Measurements from ENCODE around the gene EEF1AKMT3. TPM values are rescaled to one million over a fixed set of nuclear protein-coding genes. Genes with fewer than 3 reads are reported as not detected.

The EEF1AKMT3 gene
- total and polyA plus RNA-seq, 12 donors = 1.1 to 2.6 (median 1.5) TPM

DNA sequence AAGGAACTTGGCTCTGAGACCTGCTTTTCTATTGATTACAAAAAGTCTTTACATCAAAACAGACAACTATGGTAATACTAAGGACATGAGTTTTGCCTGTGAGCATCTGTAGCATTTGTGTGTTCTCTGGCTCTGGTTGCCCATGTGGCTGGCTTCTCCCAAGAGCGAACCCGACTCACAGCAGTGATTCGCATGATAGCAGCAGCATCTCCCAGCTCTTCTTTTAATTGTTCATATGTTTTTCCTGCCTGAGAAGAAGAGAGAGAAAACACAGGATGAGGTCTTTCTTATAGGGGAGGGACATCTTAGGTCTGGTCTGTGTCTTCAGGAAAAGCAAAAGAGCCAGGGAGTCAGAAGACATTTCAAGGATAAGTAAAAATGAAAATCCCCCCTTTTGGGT lies 28.6 kb downstream of the EEF1AKMT3 start:
- intact Hi-C loops (cut with DNase I) = loop anchor here in 4 of 10 donors (5.0 to 10.0 kb wide), 2 partner anchors 104 to 106 kb away; no protein-coding TSS in a partner anchor
- Histone ChIP-seq H3K27ac (no peak overlapping the region), H3K27me3 (no peaks in the 10 kb centered on the region), H3K4me1 (peaks cover 0 to 18% (median 5%) of the 10 kb centered on the region in 9 donors), H3K36me3 (peaks cover 0 to 100% (median 67%) of the 10 kb centered on the region in 9 donors), H3K4me3 (no peak overlapping the region), H3K9me3 (no peaks in the 10 kb centered on the region)
- no peak for DNase-seq
- 95 to 96% methylated on average over 3 of the region's 3 CpGs for WGBS, 2 donors
- TF ChIP-seq, protein P1, sequence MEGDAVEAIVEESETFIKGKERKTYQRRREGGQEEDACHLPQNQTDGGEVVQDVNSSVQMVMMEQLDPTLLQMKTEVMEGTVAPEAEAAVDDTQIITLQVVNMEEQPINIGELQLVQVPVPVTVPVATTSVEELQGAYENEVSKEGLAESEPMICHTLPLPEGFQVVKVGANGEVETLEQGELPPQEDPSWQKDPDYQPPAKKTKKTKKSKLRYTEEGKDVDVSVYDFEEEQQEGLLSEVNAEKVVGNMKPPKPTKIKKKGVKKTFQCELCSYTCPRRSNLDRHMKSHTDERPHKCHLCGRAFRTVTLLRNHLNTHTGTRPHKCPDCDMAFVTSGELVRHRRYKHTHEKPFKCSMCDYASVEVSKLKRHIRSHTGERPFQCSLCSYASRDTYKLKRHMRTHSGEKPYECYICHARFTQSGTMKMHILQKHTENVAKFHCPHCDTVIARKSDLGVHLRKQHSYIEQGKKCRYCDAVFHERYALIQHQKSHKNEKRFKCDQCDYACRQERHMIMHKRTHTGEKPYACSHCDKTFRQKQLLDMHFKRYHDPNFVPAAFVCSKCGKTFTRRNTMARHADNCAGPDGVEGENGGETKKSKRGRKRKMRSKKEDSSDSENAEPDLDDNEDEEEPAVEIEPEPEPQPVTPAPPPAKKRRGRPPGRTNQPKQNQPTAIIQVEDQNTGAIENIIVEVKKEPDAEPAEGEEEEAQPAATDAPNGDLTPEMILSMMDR (IDR thresholded peaks at IDR 0.05) = no peak
- ATAC-seq = no peak

DNA sequence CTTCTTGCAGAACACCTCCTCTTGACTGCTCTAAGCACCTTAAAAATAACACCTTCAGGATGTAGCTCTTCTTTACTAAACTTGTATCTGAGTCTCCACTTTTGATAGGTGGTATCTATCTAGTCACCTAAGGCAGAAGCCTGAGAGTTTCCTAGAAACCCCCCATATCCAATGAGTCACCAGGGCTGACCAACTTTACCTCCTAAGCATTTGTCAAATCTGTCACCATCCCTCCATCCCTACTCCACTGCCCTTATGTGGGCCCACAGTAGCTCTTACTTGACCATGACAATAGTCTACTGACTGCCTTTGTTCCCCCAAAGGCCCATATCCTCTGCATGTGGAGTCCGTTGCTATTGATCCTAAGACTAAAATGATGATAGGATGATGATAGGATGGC lies 30.2 kb downstream of the EEF1AKMT3 start:
- Histone ChIP-seq H3K27ac (no peak overlapping the region), H3K4me3 (no peak overlapping the region), H3K4me1 (peaks cover 0 to 16% (median 5%) of the 10 kb centered on the region in 9 donors), H3K9me3 (no peaks in the 10 kb centered on the region), H3K36me3 (peaks cover 0 to 100% (median 63%) of the 10 kb centered on the region in 9 donors), H3K27me3 (no peaks in the 10 kb centered on the region)
- WGBS, 2 donors = 95 to 97% methylated on average over 1 of the region's 1 CpG
- TF ChIP-seq, protein P1 (IDR thresholded peaks at IDR 0.05) = no peak
- no peak for ATAC-seq
- no peak for DNase-seq
- intact Hi-C loops (cut with DNase I) = loop anchor here in 9 of 10 donors (1.0 to 10.0 kb wide), 5 partner anchors 102 to 105 kb away; no protein-coding TSS in a partner anchor

DNA sequence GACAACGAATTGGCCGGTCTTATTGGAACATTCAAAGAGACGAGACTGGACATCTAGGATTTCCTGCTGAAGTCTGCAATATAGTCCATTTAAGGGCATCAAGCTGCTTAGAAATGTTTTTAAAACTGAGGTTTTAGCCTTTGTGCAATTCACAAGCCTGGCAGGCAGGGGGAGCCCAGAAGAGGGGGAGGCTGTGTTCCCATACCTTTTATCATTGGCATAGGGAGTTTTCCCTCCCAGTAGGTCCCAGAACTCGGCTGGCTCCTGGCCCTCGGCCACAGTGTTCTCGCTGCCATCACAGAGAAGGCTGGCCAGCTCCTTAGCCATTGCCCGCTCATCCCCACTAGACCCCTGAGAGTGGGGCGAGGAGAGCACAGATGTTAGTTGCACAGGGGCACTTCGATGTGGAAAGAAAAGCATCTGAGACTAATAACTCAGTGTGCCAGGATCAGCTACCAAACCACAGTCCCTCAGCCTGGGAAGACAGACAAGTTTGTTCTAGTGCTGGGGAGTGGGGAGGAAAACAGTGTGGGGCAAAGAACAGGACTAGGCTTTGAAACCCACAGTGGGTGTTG lies 31.0 kb downstream of the EEF1AKMT3 start:
- peaks cover 0 to 8% (median 5%) of the 10 kb centered on the region in 9 donors for H3K4me1 ChIP-seq
- WGBS, 2 donors = 44 to 45% methylated on average over 9 of the region's 9 CpGs
- TF ChIP-seq, protein P1 (IDR thresholded peaks at IDR 0.05) = peak; percentile 65 to 86 (median 79)
- H3K27ac ChIP-seq = peak overlapping the region in 5 of 10 donors; percentile 10 to 34 (median 17)
- no peak overlapping the region for H3K4me3 ChIP-seq
- no peaks in the 10 kb centered on the region for H3K27me3 ChIP-seq
- intact Hi-C loops (cut with DNase I) = loop anchor here in 9 of 10 donors (1.0 to 10.0 kb wide), 5 partner anchors 101 to 104 kb away; no protein-coding TSS in a partner anchor
- DNase-seq (peak; percentile 48 to 55), ATAC-seq (peak; percentile 70 to 87 (median 80))
- H3K36me3 ChIP-seq = peaks cover 0 to 100% (median 60%) of the 10 kb centered on the region in 9 donors
- H3K9me3 ChIP-seq = no peaks in the 10 kb centered on the region

DNA sequence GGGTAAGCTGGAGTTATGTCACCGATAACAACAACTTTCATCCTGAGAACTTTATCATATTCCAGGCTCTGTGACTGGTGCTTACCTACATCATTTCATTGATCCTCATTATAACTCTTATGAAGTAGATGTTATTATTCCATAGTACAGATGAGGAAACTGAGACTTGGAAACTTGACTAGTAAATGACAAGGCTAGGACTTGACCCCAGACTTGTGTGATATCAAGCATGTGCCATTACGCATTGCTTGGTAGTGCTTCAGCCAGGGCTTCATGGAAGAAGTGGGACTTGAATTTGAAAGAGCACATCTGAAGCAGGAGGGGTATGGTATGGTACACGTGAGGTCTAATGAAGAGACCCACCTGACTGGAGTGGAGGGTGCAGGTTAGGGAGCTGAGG lies 34.3 kb downstream of the EEF1AKMT3 start:
- intact Hi-C loops (cut with DNase I) = loop anchor here in 2 of 10 donors (10.0 kb wide), 1 partner anchor 98 kb away; no protein-coding TSS in a partner anchor
- H3K36me3 ChIP-seq = peaks cover 0 to 100% (median 42%) of the 10 kb centered on the region in 9 donors
- 96 to 99% methylated on average over 3 of the region's 3 CpGs for WGBS, 2 donors

More for the DNA sequence above, 34.3 kb downstream of the EEF1AKMT3 start:
- H3K4me1 ChIP-seq = peaks cover 0 to 8% (median 5%) of the 10 kb centered on the region in 9 donors
- H3K4me3 ChIP-seq = no peak overlapping the region
- H3K9me3 ChIP-seq = no peaks in the 10 kb centered on the region
- TF ChIP-seq, protein P1 (IDR thresholded peaks at IDR 0.05) = no peak
- no peak overlapping the region for H3K27ac ChIP-seq
- DNase-seq = no peak
- no peak for ATAC-seq
- H3K27me3 ChIP-seq = no peaks in the 10 kb centered on the region
